Fibroblast of lung (primary cell): ENCODE measurements around the gene PRKCA. TPM values are rescaled to one million over a fixed set of nuclear protein-coding genes. Genes with fewer than 3 reads are reported as not detected.

Experiments
- DNase-seq, 2 donors: peaks; one replicate each; pipeline versions ENCODE4 v3.0.0 to v3.0.0-alpha.2; 2010; ENCODE audit warnings: low read depth in 2 of 2
- H2AFZ ChIP-seq: 2 replicates; pipeline ENCODE4 v1.5.1; 2012; ENCODE audit warnings: low read length, control low read depth, inconsistent platforms
- H3K27ac ChIP-seq: 2 replicates; pipeline ENCODE4 v1.5.1; 2011; ENCODE audit warnings: low read length, control low read depth; ENCODE audit not compliant: insufficient read depth
- H3K27me3 ChIP-seq: 2 replicates; pipeline ENCODE4 v1.5.1; 2011; ENCODE audit warnings: mild to moderate bottlenecking, low read length; ENCODE audit not compliant: control insufficient read depth, insufficient read depth
- H3K36me3 ChIP-seq: 2 replicates; pipeline ENCODE4 v1.5.1; 2011; ENCODE audit warnings: low read length; ENCODE audit not compliant: control insufficient read depth, insufficient read depth
- H3K4me1 ChIP-seq: 2 replicates; pipeline ENCODE4 v1.5.1; 2011; ENCODE audit warnings: low read length; ENCODE audit not compliant: control insufficient read depth, insufficient read depth; ENCODE audit errors: extremely low read depth
- H3K4me2 ChIP-seq: 2 replicates; pipeline ENCODE4 v1.5.1; 2011; ENCODE audit warnings: low read length, control low read depth; ENCODE audit not compliant: insufficient read depth; ENCODE audit errors: extremely low read depth
- H3K4me3 ChIP-seq, 4 experiments: fragments of 200-600 bp in 1 of 4; sonication (generic) in 1 of 4; replicated peaks in 1 of 4; 2 replicates each; pipeline ENCODE4 v1.5.1; 2011 to 2016; ENCODE audit warnings: low read length in 4 of 4, low read depth in 3 of 4, mild to moderate bottlenecking in 3 of 4, control low read depth in 2 of 4, inconsistent platforms in 1 of 4, mixed read lengths in 1 of 4; ENCODE audit not compliant: insufficient read depth in 1 of 4; ENCODE audit errors: control extremely low read depth in 1 of 4
- H3K79me2 ChIP-seq: 2 replicates; pipeline ENCODE4 v1.5.1; 2012; ENCODE audit warnings: mild to moderate bottlenecking, low read length, inconsistent platforms; ENCODE audit not compliant: control insufficient read depth, insufficient read depth
- H3K9ac ChIP-seq: 2 replicates; pipeline ENCODE4 v1.5.1; 2011; ENCODE audit warnings: mild to moderate bottlenecking, low read length, control low read depth; ENCODE audit not compliant: insufficient read depth
- H3K9me3 ChIP-seq: 2 replicates; pipeline ENCODE4 v1.5.1; 2012; ENCODE audit warnings: low read depth, low read length; ENCODE audit not compliant: control insufficient read depth, insufficient read depth
- H4K20me1 ChIP-seq: 2 replicates; pipeline ENCODE4 v1.5.1; 2011; ENCODE audit warnings: low read length; ENCODE audit not compliant: control insufficient read depth, insufficient read depth; ENCODE audit errors: extremely low read depth
- EZH2 ChIP-seq: IDR thresholded peaks from 2 replicates; pipeline ENCODE4 v1.5.1; 2012; ENCODE audit warnings: low read length, control low read depth, mild to moderate bottlenecking; ENCODE audit errors: missing control alignments
- polyA plus RNA-seq, 2 donors: library from polyadenylated mRNA; depleted of rRNA in 1 of 2; stranded (reverse) in 1 of 2; unstranded in 1 of 2; fragments of >200 nt; gene quantifications; 2 replicates each; pipeline ENCODE4 v1.2.1, GENCODE V29; 2011 to 2012; ENCODE audit warnings: missing spikeins in 1 of 2
- total RNA-seq: library from RNA; depleted of rRNA; stranded (reverse); fragments of >200 nt; gene quantifications from 2 replicates; pipeline ENCODE4 v1.2.1, GENCODE V29; 2014
- TF ChIP-seq, protein P1 (sequence below), 2 donors: IDR thresholded peaks in 1 of 2; conservative IDR thresholded peaks in 1 of 2; 1 replicate in 1 of 2; 2 replicates in 1 of 2; pipeline ENCODE4 v1.5.1; 2011 to 2012; ENCODE audit warnings: low read length in 2 of 2, control low read depth in 1 of 2, inconsistent platforms in 1 of 2, low read depth in 1 of 2, mild to moderate bottlenecking in 1 of 2

Gene PRKCA
- total and polyA plus RNA-seq, 2 donors (not counting 1 experiment from before 2014, with no cell fraction given), result 34.0 to 74.2 TPM

DNA sequence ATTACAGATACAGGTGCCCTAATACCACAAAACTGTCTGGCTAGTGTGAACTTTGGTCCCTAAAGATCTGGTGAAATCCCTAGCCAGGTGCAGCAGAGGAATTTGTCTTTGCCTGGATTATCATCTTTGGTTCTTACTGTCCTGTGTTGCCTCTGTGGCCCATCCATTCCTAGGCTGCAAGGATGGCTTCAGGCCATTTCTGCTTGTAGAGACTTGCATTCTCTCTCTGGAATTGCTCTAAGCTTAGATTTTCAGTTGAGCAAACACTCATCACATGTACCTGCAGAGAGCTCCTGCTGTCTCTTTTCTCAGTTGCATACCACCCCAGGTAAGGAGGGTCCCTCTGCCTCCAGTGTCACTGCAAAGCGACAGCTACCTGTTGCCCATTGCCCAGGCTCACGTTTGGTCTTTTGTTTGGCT lies 114.9 kb downstream of the PRKCA start:
- H4K20me1 ChIP-seq, result no peaks in the 10 kb centered on the region
- no peak for DNase-seq
- no peaks in the 10 kb centered on the region for H3K9me3 ChIP-seq
- no peak overlapping the region for H2AFZ ChIP-seq
- H3K79me2 ChIP-seq, result peaks cover 58% of the 10 kb centered on the region
- no peak overlapping the region for H3K4me2 ChIP-seq
- no peaks in the 10 kb centered on the region for H3K27me3 ChIP-seq
- no peak overlapping the region for H3K27ac ChIP-seq
- no peak overlapping the region for H3K4me3 ChIP-seq
- no peak overlapping the region for H3K9ac ChIP-seq
- TF ChIP-seq EZH2, result no peak
- TF ChIP-seq, protein P1, sequence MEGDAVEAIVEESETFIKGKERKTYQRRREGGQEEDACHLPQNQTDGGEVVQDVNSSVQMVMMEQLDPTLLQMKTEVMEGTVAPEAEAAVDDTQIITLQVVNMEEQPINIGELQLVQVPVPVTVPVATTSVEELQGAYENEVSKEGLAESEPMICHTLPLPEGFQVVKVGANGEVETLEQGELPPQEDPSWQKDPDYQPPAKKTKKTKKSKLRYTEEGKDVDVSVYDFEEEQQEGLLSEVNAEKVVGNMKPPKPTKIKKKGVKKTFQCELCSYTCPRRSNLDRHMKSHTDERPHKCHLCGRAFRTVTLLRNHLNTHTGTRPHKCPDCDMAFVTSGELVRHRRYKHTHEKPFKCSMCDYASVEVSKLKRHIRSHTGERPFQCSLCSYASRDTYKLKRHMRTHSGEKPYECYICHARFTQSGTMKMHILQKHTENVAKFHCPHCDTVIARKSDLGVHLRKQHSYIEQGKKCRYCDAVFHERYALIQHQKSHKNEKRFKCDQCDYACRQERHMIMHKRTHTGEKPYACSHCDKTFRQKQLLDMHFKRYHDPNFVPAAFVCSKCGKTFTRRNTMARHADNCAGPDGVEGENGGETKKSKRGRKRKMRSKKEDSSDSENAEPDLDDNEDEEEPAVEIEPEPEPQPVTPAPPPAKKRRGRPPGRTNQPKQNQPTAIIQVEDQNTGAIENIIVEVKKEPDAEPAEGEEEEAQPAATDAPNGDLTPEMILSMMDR (conservative IDR thresholded peaks at IDR 0.05 in 1 of 2, IDR thresholded peaks at IDR 0.05 in 1 of 2; ENCODE audit: low read depth in 1 of 2, low read length in 2 of 2), result no peak
- H3K4me1 ChIP-seq, result no peaks in the 10 kb centered on the region
- no peaks in the 10 kb centered on the region for H3K36me3 ChIP-seq

DNA sequence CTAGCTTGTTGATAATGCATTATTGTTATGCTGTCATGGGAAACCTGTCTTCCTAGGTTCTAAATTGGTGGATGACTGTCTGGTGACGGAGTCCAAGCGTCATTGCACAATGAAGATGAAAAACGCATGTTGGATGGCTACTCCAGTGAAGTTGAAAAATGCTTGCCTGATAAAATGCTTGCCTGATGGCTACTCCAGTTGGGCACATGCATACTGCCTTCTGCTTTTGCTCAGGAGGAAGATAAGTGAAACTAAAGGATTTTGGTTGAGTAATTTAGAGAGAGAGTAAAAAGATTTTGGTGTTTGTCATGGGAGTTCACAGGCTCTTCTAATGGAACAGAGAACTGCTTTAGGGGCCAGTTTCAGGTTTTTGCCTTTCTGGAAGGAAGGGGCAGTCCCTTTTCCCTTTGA lies 118.6 kb downstream of the PRKCA start:
- TF ChIP-seq, protein P1 (conservative IDR thresholded peaks at IDR 0.05 in 1 of 2, IDR thresholded peaks at IDR 0.05 in 1 of 2; ENCODE audit: low read depth in 1 of 2, low read length in 2 of 2), result no peak
- TF ChIP-seq EZH2, result no peak
- Histone ChIP-seq H3K27ac (peak overlapping the region; percentile 55), H3K9me3 (no peaks in the 10 kb centered on the region), H3K79me2 (peaks cover 57% of the 10 kb centered on the region), H3K4me2 (no peak overlapping the region), H4K20me1 (no peaks in the 10 kb centered on the region), H3K36me3 (no peaks in the 10 kb centered on the region), H3K4me3 (no peak overlapping the region), H2AFZ (no peak overlapping the region), H3K9ac (no peak overlapping the region), H3K4me1 (no peaks in the 10 kb centered on the region), H3K27me3 (no peaks in the 10 kb centered on the region)
- DNase-seq, result peak; percentile 78 to 89

DNA sequence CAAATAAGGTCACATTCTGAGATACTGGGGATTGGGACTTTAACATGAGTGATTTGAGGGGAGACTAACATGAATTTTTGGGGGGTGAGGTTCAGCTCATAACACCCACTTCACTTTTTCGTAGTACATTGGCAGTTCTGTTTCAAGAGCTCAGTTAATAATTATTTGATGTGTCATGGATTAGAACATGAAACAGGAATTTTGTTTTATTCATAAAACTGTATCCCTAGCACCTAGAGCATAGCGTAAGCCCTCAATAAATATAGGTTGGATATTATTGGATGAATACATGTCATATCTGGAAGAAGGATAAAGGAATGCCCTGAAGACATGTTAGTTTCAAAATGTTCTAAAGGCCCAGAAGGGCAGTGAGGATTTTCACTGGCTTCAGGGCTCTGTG lies 119.8 kb downstream of the PRKCA start:
- H3K9me3 ChIP-seq, result no peaks in the 10 kb centered on the region
- no peaks in the 10 kb centered on the region for H4K20me1 ChIP-seq
- H3K27ac ChIP-seq, result peak overlapping the region; percentile 55
- no peaks in the 10 kb centered on the region for H3K36me3 ChIP-seq
- H2AFZ ChIP-seq, result no peak overlapping the region
- TF ChIP-seq, protein P1 (conservative IDR thresholded peaks at IDR 0.05 in 1 of 2, IDR thresholded peaks at IDR 0.05 in 1 of 2; ENCODE audit: low read depth in 1 of 2, low read length in 2 of 2), result no peak
- no peak for TF ChIP-seq EZH2
- peaks cover 61% of the 10 kb centered on the region for H3K79me2 ChIP-seq
- H3K9ac ChIP-seq, result no peak overlapping the region
- no peak overlapping the region for H3K4me3 ChIP-seq
- no peaks in the 10 kb centered on the region for H3K4me1 ChIP-seq
- DNase-seq, result peak in 1 of 2 donors; percentile 72
- H3K4me2 ChIP-seq, result no peak overlapping the region
- no peaks in the 10 kb centered on the region for H3K27me3 ChIP-seq
